NOMO-1 (cell line): ENCODE data around the gene GARIN5B.
"Not testable (repeated sequence)": the region's sequence is repeated elsewhere in the genome, so short reads cannot be mapped to it uniquely, and the experiment has no call there.

Experiments
- DNase-seq, 2 experiments: peaks; one replicate each; lab custom pipeline; 2025; ENCODE audit not compliant: unreplicated experiment in 2 of 2; lab: John Stamatoyannopoulos, UW

GARIN5B gene

GRCh38 chr19:55329791-55330190, 33.3 kb downstream of the GARIN5B start:
- not testable (repeated sequence) for DNase-seq

- not testable (repeated sequence) for DNase-seq
These were observed 34.2 kb downstream of the GARIN5B start for GRCh38 chr19:55328774-55329318.

- DNase-seq = peak; percentile 32 to 37
These were observed 37.9 kb downstream of the GARIN5B start, which contains the start of gene TMEM150B for GRCh38 chr19:55325172-55325571. TMEM150B (minus strand) TSS chr19:55325341; CDS start chr19:55321036, 4,305 bp downstream.

GRCh38 chr19:55324662-55325061, 38.4 kb downstream of the GARIN5B start:
- DNase-seq = no peak

- DNase-seq = no peak
These were observed 40.7 kb downstream of the GARIN5B start for GRCh38 chr19:55322204-55322885.

GRCh38 chr19:55321466-55322137, 41.5 kb downstream of the GARIN5B start:
- no peak for DNase-seq

GRCh38 chr19:55320844-55321419, 42.1 kb downstream of the GARIN5B start:
- DNase-seq = no peak

- no peak for DNase-seq
These were observed 43.3 kb downstream of the GARIN5B start for GRCh38 chr19:55319785-55320184.

- no peak for DNase-seq
These were observed 46.4 kb downstream of the GARIN5B start for GRCh38 chr19:55316646-55317045.

- DNase-seq = no peak
These were observed 47.0 kb downstream of the GARIN5B start for GRCh38 chr19:55315956-55316525.

- no peak for DNase-seq
These were observed 48.7 kb downstream of the GARIN5B start for GRCh38 chr19:55314396-55314795.

- no peak for DNase-seq
These were observed 50.2 kb downstream of the GARIN5B start for GRCh38 chr19:55312621-55313512.

GRCh38 chr19:55311797-55312196, 51.3 kb downstream of the GARIN5B start:
- no peak for DNase-seq

GRCh38 chr19:55311397-55311796, 51.7 kb downstream of the GARIN5B start:
- no peak for DNase-seq

GRCh38 chr19:55310498-55310897, 52.6 kb downstream of the GARIN5B start:
- DNase-seq = no peak

GRCh38 chr19:55309448-55309847, 53.6 kb downstream of the GARIN5B start:
- no peak for DNase-seq

- no peak for DNase-seq
These were observed 54.8 kb downstream of the GARIN5B start for GRCh38 chr19:55308281-55308680.

GRCh38 chr19:55306712-55307111, 56.3 kb downstream of the GARIN5B start:
- no peak for DNase-seq

- DNase-seq = no peak
These were observed 57.0 kb downstream of the GARIN5B start for GRCh38 chr19:55305983-55306562.

GRCh38 chr19:55305491-55305890, 57.6 kb downstream of the GARIN5B start:
- peak in 1 of 2 experiments; percentile 38 for DNase-seq
